T-helper 1 cell (primary cell): ENCODE results near the gene OR8B3.

ENCODE experiments used
- DNase-seq, 5 donors: peaks; one replicate each; pipeline ENCODE4 v3.0.0-alpha.2; 2012 to 2020

Gene OR8B3

GRCh38 chr11:124359566-124359965, 39.3 kb downstream of the OR8B3 start:
- no peak for DNase-seq

GRCh38 chr11:124346311-124346955, 52.4 kb downstream of the OR8B3 start:
- DNase-seq, result no peak
